ENCODE data around the gene CPSF4L. TPM values are rescaled to one million over a fixed set of nuclear protein-coding genes. Genes with fewer than 3 reads are reported as not detected.
"Not testable (repeated sequence)": the region's sequence is repeated elsewhere in the genome, so short reads cannot be mapped to it uniquely, and the experiment has no call there.

CPSF4L gene
- total RNA-seq, 6 experiments from 2014 or later, result not detected

DNA sequence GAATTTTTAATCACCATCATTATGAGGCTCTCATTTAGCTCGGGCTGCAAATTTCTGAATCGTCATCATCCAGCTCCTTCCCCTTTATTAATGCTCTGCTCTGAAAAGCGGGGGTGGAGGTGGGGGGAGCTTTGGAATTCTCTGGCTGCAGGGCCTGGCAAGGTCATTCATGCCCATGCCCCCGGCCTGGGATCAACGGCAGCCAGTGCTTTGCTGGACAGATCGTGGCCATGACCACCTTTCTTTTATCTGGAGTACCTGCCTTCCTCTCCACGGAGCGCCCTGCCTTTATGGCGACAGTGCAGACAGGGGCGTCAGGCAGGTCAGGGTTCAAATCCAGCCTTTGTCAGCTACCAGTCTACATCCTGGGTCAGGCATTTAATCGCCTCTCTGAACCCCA lies 5.1 kb upstream of the CPSF4L start:
- Histone ChIP-seq H3K27me3 (no peaks in the 10 kb centered on the region), H3K36me3 (no peaks in the 10 kb centered on the region), H3K9me3 (no peaks in the 10 kb centered on the region), H3K4me3 (no peak overlapping the region), H3K4me1 (peaks cover 0 to 9% (median 4%) of the 10 kb centered on the region in 4 donors), H3K27ac (no peak overlapping the region)
- 100% methylated on average over 2 of the region's 11 CpGs for WGBS (ENCODE audit: insufficient coverage, low coverage, low lambda C conversion rate, missing lambda C conversion rate)
- DNase-seq, result peak in 1 of 3 donors; percentile 40
- no peak for ATAC-seq
- intact Hi-C loops (cut with DNase I), result no loop called here
- TF ChIP-seq POLR2A (IDR thresholded peaks at IDR 0.05), result no peak
- TF ChIP-seq, protein P1, sequence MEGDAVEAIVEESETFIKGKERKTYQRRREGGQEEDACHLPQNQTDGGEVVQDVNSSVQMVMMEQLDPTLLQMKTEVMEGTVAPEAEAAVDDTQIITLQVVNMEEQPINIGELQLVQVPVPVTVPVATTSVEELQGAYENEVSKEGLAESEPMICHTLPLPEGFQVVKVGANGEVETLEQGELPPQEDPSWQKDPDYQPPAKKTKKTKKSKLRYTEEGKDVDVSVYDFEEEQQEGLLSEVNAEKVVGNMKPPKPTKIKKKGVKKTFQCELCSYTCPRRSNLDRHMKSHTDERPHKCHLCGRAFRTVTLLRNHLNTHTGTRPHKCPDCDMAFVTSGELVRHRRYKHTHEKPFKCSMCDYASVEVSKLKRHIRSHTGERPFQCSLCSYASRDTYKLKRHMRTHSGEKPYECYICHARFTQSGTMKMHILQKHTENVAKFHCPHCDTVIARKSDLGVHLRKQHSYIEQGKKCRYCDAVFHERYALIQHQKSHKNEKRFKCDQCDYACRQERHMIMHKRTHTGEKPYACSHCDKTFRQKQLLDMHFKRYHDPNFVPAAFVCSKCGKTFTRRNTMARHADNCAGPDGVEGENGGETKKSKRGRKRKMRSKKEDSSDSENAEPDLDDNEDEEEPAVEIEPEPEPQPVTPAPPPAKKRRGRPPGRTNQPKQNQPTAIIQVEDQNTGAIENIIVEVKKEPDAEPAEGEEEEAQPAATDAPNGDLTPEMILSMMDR (IDR thresholded peaks at IDR 0.05), result no peak

DNA sequence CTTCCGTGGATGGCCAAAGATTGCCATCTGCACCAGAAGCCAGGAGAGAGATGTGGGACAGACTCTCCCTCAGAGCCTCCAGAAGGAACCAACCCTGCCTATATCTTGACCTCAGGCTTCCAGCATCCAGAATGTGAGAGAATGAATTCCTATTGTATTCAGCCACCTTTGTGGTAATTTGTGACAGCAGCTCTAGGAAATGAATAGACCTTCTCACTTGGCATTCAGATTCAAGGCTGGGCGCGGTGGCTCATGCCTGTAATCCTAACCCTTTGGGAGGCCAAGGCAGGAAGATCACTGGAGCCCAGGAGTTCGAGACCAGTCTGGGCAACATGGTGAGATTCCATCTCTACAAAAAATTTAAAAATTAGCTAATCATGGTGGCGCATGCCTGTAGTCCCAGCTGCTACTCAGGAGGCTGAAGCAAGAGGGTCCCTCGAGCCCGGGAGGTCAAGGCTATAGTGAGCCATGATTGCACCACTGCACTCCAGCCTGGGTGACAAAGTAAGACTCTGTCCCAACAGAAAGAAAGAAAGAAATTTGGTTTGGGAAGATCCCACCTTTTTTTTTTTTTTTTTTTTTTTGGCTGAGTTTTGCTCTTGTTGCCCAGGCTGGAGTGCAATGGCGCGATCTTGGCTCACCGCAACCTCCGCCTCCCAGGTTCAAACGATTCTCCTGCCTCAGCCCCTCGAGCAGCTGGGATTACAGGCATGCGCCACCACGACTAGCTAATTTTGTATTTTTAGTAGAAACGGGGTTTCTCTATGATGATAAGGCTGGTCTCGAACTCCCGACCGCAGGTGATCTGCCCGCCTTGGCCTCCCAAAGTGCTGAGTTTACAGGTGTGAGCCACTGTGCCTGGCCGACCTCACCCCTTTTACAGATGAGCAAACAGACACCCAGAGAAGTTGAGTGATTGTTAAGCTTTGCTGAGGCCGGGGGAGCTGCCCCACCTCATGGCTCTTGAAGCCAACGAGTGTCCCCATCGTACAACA lies 4.3 kb upstream of the CPSF4L start:
- H3K27ac ChIP-seq, result no peak overlapping the region
- DNase-seq, result peak in 1 of 3 donors; percentile 22

DNA sequence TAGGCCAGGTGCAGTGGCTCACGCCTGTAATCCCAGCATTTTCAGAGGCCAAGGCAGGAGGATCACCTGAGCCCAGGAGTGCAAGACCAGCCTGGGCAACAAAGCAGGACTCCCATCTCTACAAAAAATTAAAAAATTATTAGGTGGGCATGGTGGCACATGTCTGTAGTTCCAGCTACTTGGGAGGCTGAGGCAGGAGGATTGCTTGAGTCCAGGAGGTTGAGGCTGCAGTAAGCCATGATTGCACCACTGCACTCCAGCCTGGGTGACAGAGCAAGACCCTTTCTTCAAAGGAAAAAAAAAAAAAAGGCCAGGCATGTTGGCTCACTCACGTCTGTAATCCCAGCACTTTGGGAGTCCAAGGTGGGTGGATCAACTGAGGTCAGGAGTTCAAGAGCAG lies 2.8 kb upstream of the CPSF4L start:
- ATAC-seq; H3K27ac ChIP-seq; H3K4me3 ChIP-seq; DNase-seq; intact Hi-C loops (cut with DNase I); H3K27me3 ChIP-seq; H3K36me3 ChIP-seq; H3K9me3 ChIP-seq: not testable (repeated sequence)
- H3K4me1 ChIP-seq, result peaks cover 0 to 14% (median 6%) of the 10 kb centered on the region in 4 donors
- 69% methylated on average over 2 of the region's 2 CpGs for WGBS (ENCODE audit: insufficient coverage, low coverage, low lambda C conversion rate, missing lambda C conversion rate)

More for the DNA sequence above, 4.3 kb upstream of the CPSF4L start:
- WGBS (ENCODE audit: insufficient coverage, low coverage, low lambda C conversion rate, missing lambda C conversion rate), result 91% methylated on average over 13 of the region's 24 CpGs
- TF ChIP-seq, protein P1 (IDR thresholded peaks at IDR 0.05), result no peak
- no peak for TF ChIP-seq POLR2A (IDR thresholded peaks at IDR 0.05)
- Histone ChIP-seq H3K9me3 (no peaks in the 10 kb centered on the region), H3K4me1 (peaks cover 0 to 14% (median 6%) of the 10 kb centered on the region in 4 donors), H3K27me3 (no peaks in the 10 kb centered on the region), H3K4me3 (no peak overlapping the region), H3K36me3 (no peaks in the 10 kb centered on the region)
- no peak for ATAC-seq
- intact Hi-C loops (cut with DNase I), result no loop called here

DNA sequence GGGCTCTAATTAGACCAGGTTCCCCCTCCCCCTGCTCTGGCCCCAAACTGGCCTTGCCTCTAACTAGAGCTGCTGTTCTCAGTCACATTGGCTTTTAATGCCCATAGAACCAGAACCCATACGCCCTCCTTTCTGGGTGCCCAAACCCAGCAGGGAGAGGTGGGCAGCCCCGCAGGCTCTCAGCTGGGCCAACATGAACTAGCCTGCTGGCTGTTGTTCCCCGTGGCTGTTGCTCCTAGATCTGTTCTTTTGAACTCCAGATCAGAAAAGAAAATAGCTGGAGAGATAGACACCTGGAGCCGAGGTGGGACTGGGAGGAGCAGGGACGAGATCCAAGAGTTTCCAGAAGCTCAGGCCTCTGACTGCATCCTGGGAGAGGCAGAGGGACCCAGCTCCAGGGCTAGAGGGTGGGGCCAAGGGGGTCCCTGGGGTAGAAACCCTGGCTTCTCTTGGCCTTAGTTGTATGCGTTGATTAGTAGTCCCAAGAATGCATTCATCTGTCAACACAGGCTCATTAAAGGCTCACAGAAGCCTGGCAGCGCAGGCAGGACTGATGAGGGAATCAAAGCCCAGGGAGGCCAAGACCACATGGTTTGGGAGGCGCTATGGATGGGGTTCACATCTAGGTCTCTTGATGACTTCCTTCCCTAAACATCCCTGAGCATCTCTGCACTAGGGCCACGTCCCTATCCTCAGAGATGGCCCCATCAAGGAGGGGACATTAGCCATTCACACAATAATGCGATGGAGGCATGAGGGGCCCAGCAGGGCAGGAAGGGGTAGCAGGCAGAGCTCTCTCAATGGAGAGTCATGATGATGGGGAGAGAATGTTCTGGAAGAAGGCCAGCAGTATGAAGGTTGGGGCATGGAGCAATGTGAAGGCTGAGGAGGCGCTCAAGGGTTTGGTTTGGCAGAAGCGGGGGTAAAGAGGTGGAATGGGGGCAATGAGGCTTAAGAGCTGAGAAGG lies 1.3 kb upstream of the CPSF4L start:
- TF ChIP-seq, protein P1 (IDR thresholded peaks at IDR 0.05), result no peak
- no peak for TF ChIP-seq POLR2A (IDR thresholded peaks at IDR 0.05)
- ATAC-seq, result peak in 2 of 4 donors; percentile 14 to 46
- Histone ChIP-seq H3K9me3 (no peaks in the 10 kb centered on the region), H3K36me3 (no peaks in the 10 kb centered on the region), H3K4me3 (no peak overlapping the region), H3K27ac (peak overlapping the region; percentile 57 to 86 (median 74)), H3K27me3 (no peaks in the 10 kb centered on the region), H3K4me1 (peaks cover 0 to 14% (median 6%) of the 10 kb centered on the region in 4 donors)
- intact Hi-C loops (cut with DNase I), result no loop called here
- DNase-seq, result peak in 1 of 3 donors; percentile 39
- WGBS (ENCODE audit: insufficient coverage, low coverage, low lambda C conversion rate, missing lambda C conversion rate), result 71% methylated on average over 11 of the region's 12 CpGs

Measured in right lobe of liver (tissue), 6 donors.